GM12878 (cell line): ENCODE data around the gene KLHL25. TPM values are rescaled to one million over a fixed set of nuclear protein-coding genes. Genes with fewer than 3 reads are reported as not detected.

Experiments used
- ATF2 ChIP-seq: IDR thresholded peaks from 2 replicates; pipeline ENCODE4 v1.6.1; 2012; ENCODE audit warnings: low read length, inconsistent platforms
- ATF3 ChIP-seq: IDR thresholded peaks from 2 replicates; pipeline ENCODE4 v1.6.1; 2011; ENCODE audit warnings: low read depth, mild to moderate bottlenecking, low read length, moderate library complexity, borderline replicate concordance; ENCODE audit errors: extremely low read depth
- CEBPZ ChIP-seq: fragments of 150-350 bp; IDR thresholded peaks from 2 replicates; pipeline ENCODE4 v1.6.1; 2016; ENCODE audit warnings: low read depth, low read length
- CTCF ChIP-seq, 3 experiments: IDR thresholded peaks in 2 of 3; conservative IDR thresholded peaks in 1 of 3; 2 replicates each; pipeline ENCODE4 v1.5.1; 2011; ENCODE audit warnings: low read depth in 3 of 3, low read length in 3 of 3, mild to moderate bottlenecking in 3 of 3, control low read depth in 2 of 3, moderate library complexity in 2 of 3, inconsistent platforms in 1 of 3, mixed read lengths in 1 of 3; ENCODE audit not compliant: control insufficient read depth in 2 of 3, insufficient read depth in 1 of 3; ENCODE audit errors: extremely low read depth in 1 of 3
- EZH2 ChIP-seq: IDR thresholded peaks from 2 replicates; pipeline ENCODE4 v1.6.1; 2012; ENCODE audit warnings: low read depth, mild to moderate bottlenecking, control low read depth, inconsistent platforms, low read length, borderline replicate concordance; ENCODE audit not compliant: control insufficient read depth
- HDAC6 ChIP-seq: fragments of 200-600 bp; sonication (generic); IDR thresholded peaks from one replicate; pipeline ENCODE4 v1.8.0; 2017; ENCODE audit warnings: antibody characterized with exemption; ENCODE audit not compliant: unreplicated experiment
- HSF1 ChIP-seq: fragments of 150-350 bp; IDR thresholded peaks from 2 replicates; pipeline ENCODE4 v1.6.1; 2014; ENCODE audit warnings: mild to moderate bottlenecking, low read depth, low read length
- IRF5 ChIP-seq: fragments of 450-650 bp; IDR thresholded peaks from 2 replicates; pipeline ENCODE4 v1.6.1; 2017; ENCODE audit warnings: borderline replicate concordance
- MEF2A ChIP-seq: IDR thresholded peaks from 2 replicates; pipeline ENCODE4 v1.6.1; 2011; ENCODE audit warnings: low read depth, mild to moderate bottlenecking, low read length, moderate library complexity; ENCODE audit not compliant: insufficient read depth
- MTA2 ChIP-seq: fragments of 450-650 bp; IDR thresholded peaks from 2 replicates; pipeline ENCODE4 v1.6.1; 2016; ENCODE audit warnings: low read depth, mild to moderate bottlenecking, moderate library complexity
- MXI1 ChIP-seq: fragments of 150-350 bp; IDR thresholded peaks from 2 replicates; pipeline ENCODE4 v1.6.1; 2011; ENCODE audit warnings: low read depth, mild to moderate bottlenecking, inconsistent platforms, low read length, improper control_type of control experiment
- NFXL1 ChIP-seq: fragments of 450-650 bp; IDR thresholded peaks from 2 replicates; pipeline ENCODE4 v1.6.1; 2017; ENCODE audit warnings: antibody characterized with exemption, mild to moderate bottlenecking, borderline replicate concordance
- PKNOX1 ChIP-seq: fragments of 450-650 bp; IDR thresholded peaks from 2 replicates; pipeline ENCODE4 v1.6.1; 2016; ENCODE audit warnings: mild to moderate bottlenecking
- RBBP5 ChIP-seq: fragments of 200-600 bp; sonication (generic); conservative IDR thresholded peaks from 2 replicates; pipeline ENCODE4 v1.6.1; 2016
- RUNX3 ChIP-seq: IDR thresholded peaks from 2 replicates; pipeline ENCODE4 v1.6.1; 2012; ENCODE audit warnings: low read length, inconsistent platforms
- SRF ChIP-seq, 2 experiments: IDR thresholded peaks; 2 replicates each; pipeline ENCODE4 v1.6.1; 2011; ENCODE audit warnings: low read depth in 2 of 2, low read length in 2 of 2, mild to moderate bottlenecking in 1 of 2, moderate library complexity in 1 of 2
- TARDBP ChIP-seq: IDR thresholded peaks from 2 replicates; pipeline ENCODE4 v1.6.1; 2016; ENCODE audit warnings: borderline replicate concordance
- TBL1XR1 ChIP-seq: IDR thresholded peaks from 2 replicates; pipeline ENCODE4 v1.6.1; 2012; ENCODE audit warnings: low read depth, low read length, improper control_type of control experiment
- polyA plus RNA-seq, 11 experiments: library from polyadenylated mRNA; depleted of rRNA in 4 of 11; unstranded in 6 of 11; stranded (reverse) in 5 of 11; fragments of >200 nt; fragmentation: Nextera tagmentation in 4 of 11; fragmentation: Illumina TruSeq in 1 of 11; extraction: Ambion mirVana in 4 of 11; extraction: Trizol in 1 of 11; gene quantifications; 1 replicate in 1 of 11; 2 replicates in 10 of 11; pipeline versions ENCODE4 v1.2.1 to v1.2.3, GENCODE V29; 2011 to 2016; ENCODE audit warnings: inconsistent platforms in 2 of 11, missing spikeins in 2 of 11, low read depth in 1 of 11
- total RNA-seq, 4 experiments: library from RNA; depleted of rRNA in 3 of 4; stranded (reverse); fragments of >200 nt in 3 of 4; fragmentation: Illumina TruSeq in 1 of 4; extraction: Trizol in 1 of 4; gene quantifications; 2 replicates each; pipeline versions ENCODE4 v1.2.1 to v1.2.3, GENCODE V29; 2013 to 2021

KLHL25 gene
- total and polyA plus RNA-seq, 10 of the 15 experiments (the other 5 are each of a cell fraction or from before 2014, with no cell fraction given), result 0.04 to 3.0 (median 2.1) TPM; not detected in 1

GRCh38 chr15:85710340-85710842, 84.3 kb downstream of the KLHL25 start (continued):
- TF ChIP-seq CEBPZ (no peak), SRF (IDR thresholded peaks at IDR 0.05; ENCODE audit: low read depth in 2 of 2, low read length in 2 of 2) (peak in 1 of 2 experiments; percentile 75; a peak in 2 of 4 replicates), HSF1 (no peak), PKNOX1 (peak; percentile 38; the same call in 1 of the 2 replicates), CTCF (IDR thresholded peaks at IDR 0.05 in 2 of 3, conservative IDR thresholded peaks at IDR 0.05 in 1 of 3; ENCODE audit: control insufficient read depth in 2 of 3, extremely low read depth in 1 of 3, insufficient read depth in 1 of 3, low read depth in 3 of 3, low read length in 3 of 3) (no peak), NFXL1 (no peak), IRF5 (no peak), RUNX3 (peak; percentile 99), EZH2 (no peak), HDAC6 (no peak), ATF3 (no peak), MEF2A (peak; percentile 85), ATF2 (peak; percentile 99), MXI1 (no peak), RBBP5 (no peak), TARDBP (no peak; the same call in 1 of the 2 replicates), MTA2 (peak; percentile 83), TBL1XR1 (no peak)
